Central memory CD4-positive, alpha-beta T cell (primary cell): ENCODE results near the gene KLHL15.
"Not testable (repeated sequence)": the region's sequence is repeated elsewhere in the genome, so short reads cannot be mapped to it uniquely, and the experiment has no call there.

Experiments
- DNase-seq: peaks from one replicate; pipeline ENCODE4 v3.0.0; 2022

KLHL15 gene

GRCh38 chrX:24017674-24018073 lies 9.3 kb downstream of the KLHL15 start:
- no peak for DNase-seq

- no peak for DNase-seq
Measured at GRCh38 chrX:24014388-24015018, 12.5 kb downstream of the KLHL15 start.

- no peak for DNase-seq
Measured at GRCh38 chrX:24012266-24012665, 14.7 kb downstream of the KLHL15 start.

- DNase-seq = no peak
Measured at GRCh38 chrX:24005867-24006266, 21.1 kb downstream of the KLHL15 start.

GRCh38 chrX:24005028-24005427 lies 22.0 kb downstream of the KLHL15 start:
- no peak for DNase-seq

GRCh38 chrX:24002792-24003191 lies 24.2 kb downstream of the KLHL15 start:
- DNase-seq = no peak

- no peak for DNase-seq
Measured at GRCh38 chrX:24002167-24002566, 24.8 kb downstream of the KLHL15 start.

GRCh38 chrX:23999671-24000070 lies 27.3 kb downstream of the KLHL15 start:
- no peak for DNase-seq

- DNase-seq = no peak
Measured at GRCh38 chrX:23993012-23993633, 33.9 kb downstream of the KLHL15 start.

- DNase-seq = no peak
Measured at GRCh38 chrX:23992431-23992830, 34.6 kb downstream of the KLHL15 start.

GRCh38 chrX:23990455-23990854 lies 36.5 kb downstream of the KLHL15 start:
- DNase-seq = no peak

GRCh38 chrX:23989689-23990088 lies 37.3 kb downstream of the KLHL15 start:
- DNase-seq = no peak

- no peak for DNase-seq
Measured at GRCh38 chrX:23982891-23983290, 44.1 kb downstream of the KLHL15 start.

- DNase-seq = no peak
Measured at GRCh38 chrX:23981711-23982110, 45.3 kb downstream of the KLHL15 start.

GRCh38 chrX:23981222-23981621 lies 45.8 kb downstream of the KLHL15 start:
- no peak for DNase-seq

GRCh38 chrX:23980011-23980441 lies 47.0 kb downstream of the KLHL15 start:
- DNase-seq = no peak

- no peak for DNase-seq
Measured at GRCh38 chrX:23978491-23978890, 48.5 kb downstream of the KLHL15 start.

- DNase-seq = not testable (repeated sequence)
Measured at GRCh38 chrX:23965630-23966029, 61.4 kb downstream of the KLHL15 start.

- DNase-seq = no peak
Measured at GRCh38 chrX:23964191-23964590, 62.8 kb downstream of the KLHL15 start.

- DNase-seq = no peak
Measured at GRCh38 chrX:23959781-23960180, 67.2 kb downstream of the KLHL15 start.

GRCh38 chrX:23954396-23954795 lies 72.6 kb downstream of the KLHL15 start:
- DNase-seq = no peak

- peak; percentile 10 for DNase-seq
Measured at GRCh38 chrX:23953908-23954269, 73.1 kb downstream of the KLHL15 start.

GRCh38 chrX:23952984-23953907 lies 73.7 kb downstream of the KLHL15 start:
- peak; percentile 43 for DNase-seq

- DNase-seq = no peak
Measured at GRCh38 chrX:23952391-23952790, 74.6 kb downstream of the KLHL15 start.
